GM23338 (cell line): ENCODE data around the gene TMEM225B. TPM values are rescaled to one million over a fixed set of nuclear protein-coding genes. Genes with fewer than 3 reads are reported as not detected.

Source experiments
- ATAC-seq: fragments of 200-7000 bp; cut with Tn5 transposase; 3 replicates; pipeline ENCODE4 v1.9.1; 2020
- DNase-seq: peaks from one replicate; pipeline ENCODE4 v3.0.0-alpha.2; 2015; ENCODE audit warnings: low spot score
- H2AFZ ChIP-seq: fragments of 200-600 bp; sonication (generic); 2 replicates; pipeline ENCODE4 v1.8.0; 2016; ENCODE audit warnings: antibody characterized with exemption, mild to moderate bottlenecking, moderate library complexity
- H3F3A ChIP-seq: fragments of 200-600 bp; sonication (generic); replicated peaks from 2 replicates; pipeline ENCODE4 v1.8.0; 2017; ENCODE audit warnings: antibody characterized with exemption, mixed run types, low read depth
- H3K27ac ChIP-seq: fragments of 200-600 bp; sonication (generic); 2 replicates; pipeline ENCODE4 v1.6.1; 2016; ENCODE audit warnings: low read depth
- H3K27me3 ChIP-seq: fragments of 200-600 bp; sonication (generic); 2 replicates; pipeline ENCODE4 v1.8.0; 2016; ENCODE audit warnings: mild to moderate bottlenecking, mixed run types, moderate library complexity; ENCODE audit not compliant: insufficient read depth
- H3K36me3 ChIP-seq: fragments of 200-600 bp; sonication (generic); 2 replicates; pipeline ENCODE4 v1.8.0; 2016; ENCODE audit warnings: mild to moderate bottlenecking; ENCODE audit not compliant: insufficient read depth
- H3K4me1 ChIP-seq: fragments of 200-600 bp; sonication (generic); 2 replicates; pipeline ENCODE4 v1.8.0; 2016; ENCODE audit warnings: mild to moderate bottlenecking, moderate library complexity; ENCODE audit not compliant: insufficient read depth
- H3K4me2 ChIP-seq: fragments of 200-600 bp; sonication (generic); 2 replicates; pipeline ENCODE4 v1.7.1; 2017; ENCODE audit warnings: mixed run types
- H3K4me3 ChIP-seq: fragments of 200-600 bp; sonication (generic); 2 replicates; pipeline ENCODE4 v1.6.1; 2016; ENCODE audit warnings: mixed run types
- H3K79me2 ChIP-seq: fragments of 200-600 bp; sonication (generic); replicated peaks from 2 replicates; pipeline ENCODE4 v1.8.0; 2017; ENCODE audit warnings: mild to moderate bottlenecking; ENCODE audit not compliant: insufficient read depth
- H3K9me2 ChIP-seq: fragments of 200-600 bp; sonication (generic); 2 replicates; pipeline ENCODE4 v1.8.0; 2017; ENCODE audit not compliant: insufficient read depth
- H4K20me1 ChIP-seq: fragments of 200-600 bp; sonication (generic); replicated peaks from 2 replicates; pipeline ENCODE4 v1.8.0; 2017; ENCODE audit warnings: mild to moderate bottlenecking; ENCODE audit not compliant: insufficient read depth
- H3K27ac Mint-ChIP-seq: 2 replicates; pipeline ENCODE4 v1.8.0; 2020; ENCODE audit warnings: inconsistent platforms, mild to moderate bottlenecking, moderate library complexity, mixed read lengths
- H3K27me3 Mint-ChIP-seq: 3 replicates; pipeline ENCODE4 v1.8.0; 2022; ENCODE audit warnings: low read depth, mild to moderate bottlenecking, moderate library complexity, mixed read lengths, inconsistent platforms; ENCODE audit not compliant: insufficient read depth, poor library complexity
- H3K36me3 Mint-ChIP-seq: 3 replicates; pipeline ENCODE4 v1.8.0; 2021; ENCODE audit warnings: low read depth, mild to moderate bottlenecking, inconsistent platforms, moderate library complexity, mixed read lengths
- H3K4me1 Mint-ChIP-seq: 3 replicates; pipeline ENCODE4 v1.8.0; 2020; ENCODE audit warnings: mild to moderate bottlenecking, inconsistent platforms, mixed read lengths
- H3K4me3 Mint-ChIP-seq: 3 replicates; pipeline ENCODE4 v1.8.0; 2021; ENCODE audit warnings: moderate library complexity, mild to moderate bottlenecking, inconsistent platforms, mixed read lengths
- H3K9me3 Mint-ChIP-seq: 3 replicates; pipeline ENCODE4 v1.8.0; 2020; ENCODE audit warnings: moderate library complexity, mild to moderate bottlenecking, inconsistent platforms, mixed read lengths
- EZH2 ChIP-seq: fragments of 200-600 bp; sonication (generic); IDR thresholded peaks from one replicate; pipeline ENCODE4 v1.8.0; 2017; ENCODE audit warnings: antibody characterized with exemption, mild to moderate bottlenecking, low read depth; ENCODE audit not compliant: unreplicated experiment
- NANOG ChIP-seq: IDR thresholded peaks from 2 replicates; pipeline ENCODE4 v1.6.1; 2016; ENCODE audit warnings: antibody characterized with exemption, borderline replicate concordance
- POLR2AphosphoS5 ChIP-seq: IDR thresholded peaks from 2 replicates; pipeline ENCODE4 v1.6.1; 2016; ENCODE audit warnings: antibody characterized with exemption, low read depth
- STAT1 ChIP-seq: IDR thresholded peaks from one replicate; pipeline ENCODE4 v1.6.1; 2016; ENCODE audit warnings: antibody characterized with exemption; ENCODE audit not compliant: unreplicated experiment
- ZNF114 ChIP-seq: fragments of 250-450 bp; sonication (Bioruptor Pico); IDR thresholded peaks from 2 replicates; pipeline ENCODE4 v1.5.0; 2020; ENCODE audit warnings: mild to moderate bottlenecking, moderate library complexity
- ZNF331 ChIP-seq: fragments of 250-450 bp; sonication (Bioruptor Pico); IDR thresholded peaks from 2 replicates; pipeline ENCODE4 v1.5.0; 2020; ENCODE audit warnings: low read depth, mild to moderate bottlenecking, moderate library complexity
- polyA plus RNA-seq: library from polyadenylated mRNA; unstranded; fragments of >200 nt; fragmentation: Nextera tagmentation; extraction: Ambion mirVana; gene quantifications from 2 replicates; pipeline ENCODE4 v1.2.1, GENCODE V29; 2016
- total RNA-seq: library from RNA; depleted of rRNA; stranded (reverse); fragments of >200 nt; shearing (Covaris generic); gene quantifications from 2 replicates; pipeline ENCODE4 v1.2.3, GENCODE V29; 2014
- TF ChIP-seq, protein P1 (sequence below): IDR thresholded peaks from one replicate; pipeline ENCODE4 v1.6.1; 2018; ENCODE audit warnings: antibody characterized with exemption; ENCODE audit not compliant: unreplicated experiment
- TF ChIP-seq, protein P2 (sequence below): IDR thresholded peaks from 2 replicates; pipeline ENCODE4 v1.6.1; 2016; ENCODE audit warnings: antibody characterized with exemption
- TF ChIP-seq, protein P3 (sequence below): fragments of 250-450 bp; sonication (Bioruptor Pico); IDR thresholded peaks from 2 replicates; pipeline ENCODE4 v1.5.0; 2020; ENCODE audit warnings: mild to moderate bottlenecking, moderate library complexity
- TF ChIP-seq, protein P4 (sequence below), 2 experiments: fragments of 200-600 bp in 1 of 2; sonication (generic) in 1 of 2; conservative IDR thresholded peaks; 2 replicates each; pipeline versions ENCODE4 v1.5.1 to v1.6.1; 2016 to 2017; ENCODE audit warnings: antibody characterized with exemption in 2 of 2, low read depth in 2 of 2, mild to moderate bottlenecking in 2 of 2, moderate library complexity in 1 of 2

The TMEM225B gene
- total and polyA plus RNA-seq, 2 experiments from 2014 or later: 0.45 TPM; not detected in 1

DNA sequence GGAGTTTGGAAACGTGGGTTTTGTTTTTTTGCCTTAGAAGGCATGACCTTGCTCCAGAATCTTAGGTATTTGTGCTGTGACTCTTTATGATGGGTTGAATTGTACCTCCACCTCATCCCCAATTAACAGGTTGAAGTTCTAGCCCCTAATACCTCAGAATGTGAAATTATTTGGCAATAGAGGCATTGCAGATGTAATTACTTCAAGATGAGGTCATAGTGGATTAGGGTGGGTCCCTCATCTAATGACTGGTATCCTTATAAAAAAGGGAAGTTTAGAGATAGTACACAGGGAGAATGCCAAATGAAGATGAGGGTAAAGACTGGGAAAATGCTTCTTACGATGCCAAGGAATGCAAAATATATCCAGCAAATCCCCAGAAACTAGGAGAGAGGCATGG lies 43.1 kb upstream of the TMEM225B start:
- H3K27ac Mint-ChIP-seq: no peak overlapping the region
- TF ChIP-seq EZH2 (no peak), ZNF331 (CRISPR knock-in tag) (no peak), NANOG (no peak), POLR2AphosphoS5 (no peak), ZNF114 (no peak), STAT1 (no peak)
- TF ChIP-seq, protein P1, sequence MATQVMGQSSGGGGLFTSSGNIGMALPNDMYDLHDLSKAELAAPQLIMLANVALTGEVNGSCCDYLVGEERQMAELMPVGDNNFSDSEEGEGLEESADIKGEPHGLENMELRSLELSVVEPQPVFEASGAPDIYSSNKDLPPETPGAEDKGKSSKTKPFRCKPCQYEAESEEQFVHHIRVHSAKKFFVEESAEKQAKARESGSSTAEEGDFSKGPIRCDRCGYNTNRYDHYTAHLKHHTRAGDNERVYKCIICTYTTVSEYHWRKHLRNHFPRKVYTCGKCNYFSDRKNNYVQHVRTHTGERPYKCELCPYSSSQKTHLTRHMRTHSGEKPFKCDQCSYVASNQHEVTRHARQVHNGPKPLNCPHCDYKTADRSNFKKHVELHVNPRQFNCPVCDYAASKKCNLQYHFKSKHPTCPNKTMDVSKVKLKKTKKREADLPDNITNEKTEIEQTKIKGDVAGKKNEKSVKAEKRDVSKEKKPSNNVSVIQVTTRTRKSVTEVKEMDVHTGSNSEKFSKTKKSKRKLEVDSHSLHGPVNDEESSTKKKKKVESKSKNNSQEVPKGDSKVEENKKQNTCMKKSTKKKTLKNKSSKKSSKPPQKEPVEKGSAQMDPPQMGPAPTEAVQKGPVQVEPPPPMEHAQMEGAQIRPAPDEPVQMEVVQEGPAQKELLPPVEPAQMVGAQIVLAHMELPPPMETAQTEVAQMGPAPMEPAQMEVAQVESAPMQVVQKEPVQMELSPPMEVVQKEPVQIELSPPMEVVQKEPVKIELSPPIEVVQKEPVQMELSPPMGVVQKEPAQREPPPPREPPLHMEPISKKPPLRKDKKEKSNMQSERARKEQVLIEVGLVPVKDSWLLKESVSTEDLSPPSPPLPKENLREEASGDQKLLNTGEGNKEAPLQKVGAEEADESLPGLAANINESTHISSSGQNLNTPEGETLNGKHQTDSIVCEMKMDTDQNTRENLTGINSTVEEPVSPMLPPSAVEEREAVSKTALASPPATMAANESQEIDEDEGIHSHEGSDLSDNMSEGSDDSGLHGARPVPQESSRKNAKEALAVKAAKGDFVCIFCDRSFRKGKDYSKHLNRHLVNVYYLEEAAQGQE: no peak
- TF ChIP-seq, protein P2, sequence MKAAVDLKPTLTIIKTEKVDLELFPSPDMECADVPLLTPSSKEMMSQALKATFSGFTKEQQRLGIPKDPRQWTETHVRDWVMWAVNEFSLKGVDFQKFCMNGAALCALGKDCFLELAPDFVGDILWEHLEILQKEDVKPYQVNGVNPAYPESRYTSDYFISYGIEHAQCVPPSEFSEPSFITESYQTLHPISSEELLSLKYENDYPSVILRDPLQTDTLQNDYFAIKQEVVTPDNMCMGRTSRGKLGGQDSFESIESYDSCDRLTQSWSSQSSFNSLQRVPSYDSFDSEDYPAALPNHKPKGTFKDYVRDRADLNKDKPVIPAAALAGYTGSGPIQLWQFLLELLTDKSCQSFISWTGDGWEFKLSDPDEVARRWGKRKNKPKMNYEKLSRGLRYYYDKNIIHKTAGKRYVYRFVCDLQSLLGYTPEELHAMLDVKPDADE: no peak
- TF ChIP-seq, protein P3, sequence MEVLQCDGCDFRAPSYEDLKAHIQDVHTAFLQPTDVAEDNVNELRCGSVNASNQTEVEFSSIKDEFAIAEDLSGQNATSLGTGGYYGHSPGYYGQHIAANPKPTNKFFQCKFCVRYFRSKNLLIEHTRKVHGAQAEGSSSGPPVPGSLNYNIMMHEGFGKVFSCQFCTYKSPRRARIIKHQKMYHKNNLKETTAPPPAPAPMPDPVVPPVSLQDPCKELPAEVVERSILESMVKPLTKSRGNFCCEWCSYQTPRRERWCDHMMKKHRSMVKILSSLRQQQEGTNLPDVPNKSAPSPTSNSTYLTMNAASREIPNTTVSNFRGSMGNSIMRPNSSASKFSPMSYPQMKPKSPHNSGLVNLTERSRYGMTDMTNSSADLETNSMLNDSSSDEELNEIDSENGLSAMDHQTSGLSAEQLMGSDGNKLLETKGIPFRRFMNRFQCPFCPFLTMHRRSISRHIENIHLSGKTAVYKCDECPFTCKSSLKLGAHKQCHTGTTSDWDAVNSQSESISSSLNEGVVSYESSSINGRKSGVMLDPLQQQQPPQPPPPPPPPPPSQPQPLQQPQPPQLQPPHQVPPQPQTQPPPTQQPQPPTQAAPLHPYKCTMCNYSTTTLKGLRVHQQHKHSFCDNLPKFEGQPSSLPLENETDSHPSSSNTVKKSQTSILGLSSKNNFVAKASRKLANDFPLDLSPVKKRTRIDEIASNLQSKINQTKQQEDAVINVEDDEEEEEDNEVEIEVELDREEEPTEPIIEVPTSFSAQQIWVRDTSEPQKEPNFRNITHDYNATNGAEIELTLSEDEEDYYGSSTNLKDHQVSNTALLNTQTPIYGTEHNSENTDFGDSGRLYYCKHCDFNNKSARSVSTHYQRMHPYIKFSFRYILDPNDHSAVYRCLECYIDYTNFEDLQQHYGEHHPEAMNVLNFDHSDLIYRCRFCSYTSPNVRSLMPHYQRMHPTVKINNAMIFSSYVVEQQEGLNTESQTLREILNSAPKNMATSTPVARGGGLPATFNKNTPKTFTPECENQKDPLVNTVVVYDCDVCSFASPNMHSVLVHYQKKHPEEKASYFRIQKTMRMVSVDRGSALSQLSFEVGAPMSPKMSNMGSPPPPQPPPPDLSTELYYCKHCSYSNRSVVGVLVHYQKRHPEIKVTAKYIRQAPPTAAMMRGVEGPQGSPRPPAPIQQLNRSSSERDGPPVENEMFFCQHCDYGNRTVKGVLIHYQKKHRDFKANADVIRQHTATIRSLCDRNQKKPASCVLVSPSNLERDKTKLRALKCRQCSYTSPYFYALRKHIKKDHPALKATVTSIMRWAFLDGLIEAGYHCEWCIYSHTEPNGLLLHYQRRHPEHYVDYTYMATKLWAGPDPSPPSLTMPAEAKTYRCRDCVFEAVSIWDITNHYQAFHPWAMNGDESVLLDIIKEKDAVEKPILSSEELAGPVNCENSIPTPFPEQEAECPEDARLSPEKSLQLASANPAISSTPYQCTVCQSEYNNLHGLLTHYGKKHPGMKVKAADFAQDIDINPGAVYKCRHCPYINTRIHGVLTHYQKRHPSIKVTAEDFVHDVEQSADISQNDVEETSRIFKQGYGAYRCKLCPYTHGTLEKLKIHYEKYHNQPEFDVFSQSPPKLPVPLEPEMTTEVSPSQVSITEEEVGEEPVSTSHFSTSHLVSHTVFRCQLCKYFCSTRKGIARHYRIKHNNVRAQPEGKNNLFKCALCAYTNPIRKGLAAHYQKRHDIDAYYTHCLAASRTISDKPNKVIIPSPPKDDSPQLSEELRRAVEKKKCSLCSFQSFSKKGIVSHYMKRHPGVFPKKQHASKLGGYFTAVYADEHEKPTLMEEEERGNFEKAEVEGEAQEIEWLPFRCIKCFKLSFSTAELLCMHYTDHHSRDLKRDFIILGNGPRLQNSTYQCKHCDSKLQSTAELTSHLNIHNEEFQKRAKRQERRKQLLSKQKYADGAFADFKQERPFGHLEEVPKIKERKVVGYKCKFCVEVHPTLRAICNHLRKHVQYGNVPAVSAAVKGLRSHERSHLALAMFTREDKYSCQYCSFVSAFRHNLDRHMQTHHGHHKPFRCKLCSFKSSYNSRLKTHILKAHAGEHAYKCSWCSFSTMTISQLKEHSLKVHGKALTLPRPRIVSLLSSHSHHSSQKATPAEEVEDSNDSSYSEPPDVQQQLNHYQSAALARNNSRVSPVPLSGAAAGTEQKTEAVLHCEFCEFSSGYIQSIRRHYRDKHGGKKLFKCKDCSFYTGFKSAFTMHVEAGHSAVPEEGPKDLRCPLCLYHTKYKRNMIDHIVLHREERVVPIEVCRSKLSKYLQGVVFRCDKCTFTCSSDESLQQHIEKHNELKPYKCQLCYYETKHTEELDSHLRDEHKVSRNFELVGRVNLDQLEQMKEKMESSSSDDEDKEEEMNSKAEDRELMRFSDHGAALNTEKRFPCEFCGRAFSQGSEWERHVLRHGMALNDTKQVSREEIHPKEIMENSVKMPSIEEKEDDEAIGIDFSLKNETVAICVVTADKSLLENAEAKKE (CRISPR knock-in tag): no peak
- TF ChIP-seq, protein P4, sequence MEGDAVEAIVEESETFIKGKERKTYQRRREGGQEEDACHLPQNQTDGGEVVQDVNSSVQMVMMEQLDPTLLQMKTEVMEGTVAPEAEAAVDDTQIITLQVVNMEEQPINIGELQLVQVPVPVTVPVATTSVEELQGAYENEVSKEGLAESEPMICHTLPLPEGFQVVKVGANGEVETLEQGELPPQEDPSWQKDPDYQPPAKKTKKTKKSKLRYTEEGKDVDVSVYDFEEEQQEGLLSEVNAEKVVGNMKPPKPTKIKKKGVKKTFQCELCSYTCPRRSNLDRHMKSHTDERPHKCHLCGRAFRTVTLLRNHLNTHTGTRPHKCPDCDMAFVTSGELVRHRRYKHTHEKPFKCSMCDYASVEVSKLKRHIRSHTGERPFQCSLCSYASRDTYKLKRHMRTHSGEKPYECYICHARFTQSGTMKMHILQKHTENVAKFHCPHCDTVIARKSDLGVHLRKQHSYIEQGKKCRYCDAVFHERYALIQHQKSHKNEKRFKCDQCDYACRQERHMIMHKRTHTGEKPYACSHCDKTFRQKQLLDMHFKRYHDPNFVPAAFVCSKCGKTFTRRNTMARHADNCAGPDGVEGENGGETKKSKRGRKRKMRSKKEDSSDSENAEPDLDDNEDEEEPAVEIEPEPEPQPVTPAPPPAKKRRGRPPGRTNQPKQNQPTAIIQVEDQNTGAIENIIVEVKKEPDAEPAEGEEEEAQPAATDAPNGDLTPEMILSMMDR (conservative IDR thresholded peaks at IDR 0.05; ENCODE audit: low read depth in 2 of 2): no peak
- H3K36me3 Mint-ChIP-seq: peaks cover 15% of the 10 kb centered on the region
- Histone ChIP-seq H2AFZ (no peak overlapping the region), H3K9me2 (no peaks in the 10 kb centered on the region), H3K27me3 (no peaks in the 10 kb centered on the region), H3K4me2 (no peak overlapping the region), H3K79me2 (peaks cover 48% of the 10 kb centered on the region), H3F3A (peaks cover 21% of the 10 kb centered on the region), H3K4me1 (peaks cover 12% of the 10 kb centered on the region), H3K4me3 (no peak overlapping the region), H4K20me1 (peaks cover 3% of the 10 kb centered on the region; the same call in 1 of the 2 replicates), H3K36me3 (no peaks in the 10 kb centered on the region; the same call in 1 of the 2 replicates), H3K27ac (no peak overlapping the region)
- no peak overlapping the region for H3K4me3 Mint-ChIP-seq
- H3K27me3 Mint-ChIP-seq: peaks cover 10% of the 10 kb centered on the region
- H3K4me1 Mint-ChIP-seq: peaks cover 8% of the 10 kb centered on the region
- peaks cover 4% of the 10 kb centered on the region; the same call in 1 of the 3 replicates for H3K9me3 Mint-ChIP-seq
- no peak for ATAC-seq
- DNase-seq: no peak
